GM19240 (cell line): Measurements from ENCODE around the gene ZNF775.

ENCODE experiments used
- DNase-seq: peaks from one replicate; pipeline ENCODE4 v3.0.0; 2011; ENCODE audit warnings: low spot score; ENCODE audit not compliant: insufficient read length

ZNF775 gene

DNA sequence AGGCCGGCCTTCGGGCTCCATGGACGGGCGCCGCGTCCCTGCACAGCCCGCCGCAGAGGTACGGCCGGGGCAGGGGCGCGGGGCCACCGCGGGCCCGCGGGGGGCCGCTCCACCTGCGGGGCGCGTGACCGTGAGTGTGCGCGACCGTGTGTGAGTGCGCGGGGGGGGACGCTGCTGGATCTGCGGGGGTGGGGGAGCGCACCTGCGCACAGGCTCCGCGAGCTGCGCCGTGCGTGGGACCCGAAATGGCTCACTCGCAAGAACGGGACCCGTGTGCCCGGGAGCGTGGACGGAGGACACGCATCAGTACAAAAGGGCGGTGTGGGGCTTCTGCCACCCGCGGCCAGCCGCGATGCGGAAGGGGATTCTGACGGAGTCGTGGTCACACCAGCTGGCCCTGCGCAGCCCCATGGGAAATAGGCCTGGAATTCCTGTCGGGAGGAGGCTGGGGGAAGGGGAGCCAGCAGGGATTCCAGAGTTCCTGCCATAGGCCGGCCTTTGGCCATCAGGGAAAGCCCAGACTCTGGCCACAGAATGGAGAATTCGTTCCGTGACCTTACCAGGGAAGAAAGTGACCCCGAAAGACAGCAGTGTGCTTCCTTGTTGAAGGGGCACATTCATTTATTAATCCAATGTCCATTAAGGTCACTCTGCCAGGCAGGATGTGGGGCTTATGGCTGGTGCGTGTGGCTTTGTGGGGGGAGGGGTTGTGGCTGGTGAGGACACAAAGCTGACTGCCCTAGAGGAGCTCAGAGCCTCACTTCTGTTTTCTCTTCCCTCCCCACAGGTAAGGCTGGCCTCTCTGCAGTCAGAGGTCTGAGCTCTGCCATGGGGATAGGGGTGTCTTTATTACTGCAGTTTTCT lies 10.0 kb upstream of the ZNF775 start:
- DNase-seq, result peak; percentile 80

DNA sequence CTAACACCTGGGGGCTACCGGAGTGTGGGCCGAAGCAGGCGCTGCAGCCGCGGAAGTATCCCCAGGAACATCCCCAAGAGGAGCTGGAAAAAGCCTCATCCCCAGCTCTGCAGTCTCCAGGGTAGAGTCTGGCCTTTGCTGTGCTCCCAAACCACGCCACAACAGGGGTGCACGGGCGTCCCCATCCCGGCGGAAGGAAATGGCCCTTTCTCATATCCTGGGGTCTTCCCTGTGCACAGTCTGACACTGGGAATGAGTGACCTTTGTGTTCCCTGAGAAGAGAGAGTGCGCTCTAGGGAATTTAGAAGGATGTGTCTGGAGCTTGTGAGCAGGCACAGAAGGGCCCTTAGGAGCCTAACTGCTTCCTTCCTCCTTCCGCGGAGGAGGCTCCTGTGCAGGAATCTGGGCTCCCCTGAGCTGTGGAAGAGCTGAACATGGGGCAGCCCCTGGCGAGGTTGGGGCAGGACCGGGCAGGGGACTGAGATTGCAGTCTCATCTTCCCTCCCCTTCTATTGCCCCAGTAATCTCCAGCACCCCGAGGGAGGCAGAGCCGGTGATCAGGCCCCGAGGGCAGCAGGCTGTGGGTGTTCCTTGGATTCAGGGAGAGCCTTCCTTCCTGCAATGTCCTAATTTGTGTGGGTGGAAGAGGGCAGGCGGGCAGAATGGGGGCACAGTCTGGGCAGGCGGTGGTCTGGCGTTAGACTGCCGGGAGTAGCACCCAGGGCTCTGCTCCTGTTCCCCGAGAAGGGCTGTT lies 9.2 kb upstream of the ZNF775 start:
- DNase-seq, result no peak

DNA sequence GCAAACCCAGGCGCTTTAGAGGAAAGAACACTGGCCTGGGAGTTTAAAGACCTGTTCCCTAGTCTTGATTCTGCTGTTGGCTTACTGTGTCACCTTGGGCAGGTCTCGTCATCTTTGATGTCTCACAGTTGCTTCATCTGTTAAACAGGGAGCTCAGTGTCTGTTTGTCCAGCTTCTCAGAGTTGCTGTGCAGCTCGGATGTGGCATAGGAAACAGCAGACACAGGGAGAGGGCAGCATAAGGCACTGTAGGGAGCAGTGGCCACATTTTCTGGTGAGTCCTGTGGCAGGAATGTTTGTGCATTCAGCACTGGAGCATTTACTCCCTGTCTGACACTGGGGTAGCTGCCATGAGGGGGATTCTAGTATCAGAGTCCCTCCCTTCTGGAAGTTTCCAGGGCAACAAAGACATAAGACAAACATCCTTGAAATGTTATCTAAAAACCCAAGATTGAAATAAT lies 8.5 kb upstream of the ZNF775 start:
- no peak for DNase-seq

DNA sequence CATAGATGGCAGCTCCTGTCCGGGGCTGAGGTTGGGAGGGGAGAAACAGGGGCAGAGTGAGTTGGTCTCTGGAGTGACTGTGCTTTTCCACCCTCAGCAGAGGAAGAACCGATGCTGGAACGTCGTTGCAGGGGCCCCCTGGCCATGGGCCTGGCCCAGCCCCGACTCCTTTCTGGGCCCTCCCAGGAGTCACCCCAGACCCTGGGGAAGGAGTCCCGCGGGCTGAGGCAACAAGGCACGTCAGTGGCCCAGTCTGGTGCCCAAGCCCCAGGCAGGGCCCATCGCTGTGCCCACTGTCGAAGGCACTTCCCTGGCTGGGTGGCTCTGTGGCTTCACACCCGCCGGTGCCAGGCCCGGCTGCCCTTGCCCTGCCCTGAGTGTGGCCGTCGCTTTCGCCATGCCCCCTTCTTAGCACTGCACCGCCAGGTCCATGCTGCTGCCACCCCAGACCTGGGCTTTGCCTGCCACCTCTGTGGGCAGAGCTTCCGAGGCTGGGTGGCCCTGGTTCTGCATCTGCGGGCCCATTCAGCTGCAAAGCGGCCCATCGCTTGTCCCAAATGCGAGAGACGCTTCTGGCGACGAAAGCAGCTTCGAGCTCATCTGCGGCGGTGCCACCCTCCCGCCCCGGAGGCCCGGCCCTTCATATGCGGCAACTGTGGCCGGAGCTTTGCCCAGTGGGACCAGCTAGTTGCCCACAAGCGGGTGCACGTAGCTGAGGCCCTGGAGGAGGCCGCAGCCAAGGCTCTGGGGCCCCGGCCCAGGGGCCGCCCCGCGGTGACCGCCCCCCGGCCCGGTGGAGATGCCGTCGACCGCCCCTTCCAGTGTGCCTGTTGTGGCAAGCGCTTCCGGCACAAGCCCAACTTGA lies 7.8 kb upstream of the ZNF775 start:
- DNase-seq, result no peak

DNA sequence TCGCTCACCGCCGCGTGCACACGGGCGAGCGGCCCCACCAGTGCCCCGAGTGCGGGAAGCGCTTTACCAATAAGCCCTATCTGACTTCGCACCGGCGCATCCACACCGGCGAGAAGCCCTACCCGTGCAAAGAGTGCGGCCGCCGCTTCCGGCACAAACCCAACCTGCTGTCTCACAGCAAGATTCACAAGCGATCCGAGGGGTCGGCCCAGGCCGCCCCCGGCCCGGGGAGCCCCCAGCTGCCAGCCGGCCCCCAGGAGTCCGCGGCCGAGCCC lies 7.2 kb upstream of the ZNF775 start:
- DNase-seq, result no peak

DNA sequence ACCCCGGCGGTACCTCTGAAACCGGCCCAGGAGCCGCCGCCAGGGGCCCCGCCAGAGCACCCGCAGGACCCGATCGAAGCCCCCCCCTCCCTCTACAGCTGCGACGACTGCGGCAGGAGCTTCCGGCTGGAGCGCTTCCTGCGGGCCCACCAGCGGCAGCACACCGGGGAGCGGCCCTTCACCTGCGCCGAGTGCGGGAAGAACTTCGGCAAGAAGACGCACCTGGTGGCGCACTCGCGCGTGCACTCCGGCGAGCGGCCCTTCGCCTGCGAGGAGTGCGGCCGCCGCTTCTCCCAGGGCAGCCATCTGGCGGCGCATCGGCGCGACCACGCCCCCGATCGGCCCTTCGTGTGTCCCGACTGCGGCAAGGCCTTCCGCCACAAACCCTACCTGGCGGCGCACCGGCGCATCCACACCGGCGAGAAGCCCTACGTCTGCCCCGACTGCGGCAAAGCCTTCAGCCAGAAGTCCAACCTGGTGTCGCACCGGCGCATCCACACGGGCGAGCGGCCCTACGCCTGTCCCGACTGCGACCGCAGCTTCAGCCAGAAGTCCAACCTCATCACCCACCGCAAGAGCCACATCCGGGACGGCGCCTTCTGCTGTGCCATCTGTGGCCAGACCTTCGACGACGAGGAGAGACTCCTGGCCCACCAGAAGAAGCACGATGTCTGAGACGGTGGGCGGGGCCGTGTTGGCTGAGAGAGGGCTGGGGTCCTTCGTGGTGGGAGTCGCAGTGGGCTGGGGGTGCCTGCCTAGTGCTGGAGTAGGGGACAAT lies 6.7 kb upstream of the ZNF775 start:
- no peak for DNase-seq

DNA sequence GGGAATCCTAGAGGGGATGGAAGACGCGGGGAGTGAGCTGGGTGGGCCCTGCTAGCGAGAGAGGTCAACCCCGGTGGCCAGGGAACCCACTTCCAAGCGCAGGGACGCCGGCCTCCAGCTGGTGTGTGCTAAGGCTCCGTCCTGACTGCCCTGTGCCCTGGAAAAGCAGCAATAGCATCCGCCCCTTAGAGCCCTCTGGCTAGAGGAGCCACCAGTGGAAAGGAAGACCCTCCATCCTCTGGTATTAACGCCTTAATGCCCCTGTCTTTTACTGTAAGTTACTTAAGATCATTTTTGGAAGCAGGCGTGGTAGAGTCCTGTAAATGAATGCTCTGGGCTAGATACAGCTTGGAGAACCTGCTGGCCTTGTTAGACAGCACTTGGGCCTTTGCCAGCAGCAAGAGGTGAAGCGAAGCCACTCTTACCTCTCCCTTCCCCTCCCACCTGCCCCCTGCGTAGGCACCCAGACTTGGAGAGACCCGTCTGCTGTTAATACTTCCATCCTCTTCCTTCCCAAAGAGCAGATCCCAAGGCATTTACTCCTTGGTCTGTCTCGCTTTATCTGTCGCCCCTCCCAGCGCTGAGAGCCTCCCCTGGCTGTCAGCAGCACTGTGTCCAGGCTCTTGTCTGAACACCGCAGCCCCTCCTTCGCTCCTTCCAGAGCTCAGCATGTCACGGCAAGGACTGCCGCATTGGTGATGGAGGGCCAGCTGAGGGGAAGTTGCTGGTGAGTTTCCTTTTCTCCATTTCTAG lies 5.9 kb upstream of the ZNF775 start:
- no peak for DNase-seq

DNA sequence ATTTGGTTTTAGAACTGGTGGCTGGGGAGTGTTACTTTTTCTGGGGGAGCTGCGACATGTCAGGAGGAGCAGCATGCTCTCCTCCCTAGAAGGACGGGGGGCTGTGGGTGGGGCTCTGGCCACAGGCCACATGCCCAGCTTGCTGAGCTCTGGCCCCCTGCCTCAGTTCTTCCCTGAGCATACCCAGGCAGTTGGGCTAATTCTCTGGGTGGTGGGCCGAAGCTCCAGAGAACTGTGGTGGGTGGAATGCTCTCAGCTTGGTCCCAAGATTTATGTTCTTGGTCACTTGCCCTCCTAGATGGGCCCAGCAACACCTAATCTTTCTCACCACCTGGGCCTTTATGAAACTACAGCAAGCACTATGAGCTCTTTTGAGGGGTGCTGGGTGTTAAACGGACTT lies 5.1 kb upstream of the ZNF775 start:
- no peak for DNase-seq

DNA sequence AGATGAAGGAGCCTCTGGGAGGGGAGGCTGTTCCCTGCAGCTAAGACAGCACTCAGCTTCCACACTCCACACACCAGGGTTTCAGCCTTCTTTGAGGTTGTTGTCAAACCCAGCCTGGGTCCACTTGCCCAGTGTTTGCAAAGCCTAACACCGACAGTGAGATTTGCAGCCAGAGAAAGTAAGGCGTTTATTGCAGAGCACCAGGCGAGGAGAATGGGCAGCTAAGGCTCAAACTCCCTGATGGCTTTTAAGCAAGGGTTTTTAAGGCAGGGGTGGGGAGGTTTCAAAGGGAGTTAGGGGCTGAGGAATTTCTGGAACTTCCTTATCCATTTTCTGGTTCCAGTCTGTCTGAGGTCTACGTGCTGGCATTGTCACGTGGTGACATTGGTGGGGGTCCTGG lies 4.7 kb upstream of the ZNF775 start:
- no peak for DNase-seq

DNA sequence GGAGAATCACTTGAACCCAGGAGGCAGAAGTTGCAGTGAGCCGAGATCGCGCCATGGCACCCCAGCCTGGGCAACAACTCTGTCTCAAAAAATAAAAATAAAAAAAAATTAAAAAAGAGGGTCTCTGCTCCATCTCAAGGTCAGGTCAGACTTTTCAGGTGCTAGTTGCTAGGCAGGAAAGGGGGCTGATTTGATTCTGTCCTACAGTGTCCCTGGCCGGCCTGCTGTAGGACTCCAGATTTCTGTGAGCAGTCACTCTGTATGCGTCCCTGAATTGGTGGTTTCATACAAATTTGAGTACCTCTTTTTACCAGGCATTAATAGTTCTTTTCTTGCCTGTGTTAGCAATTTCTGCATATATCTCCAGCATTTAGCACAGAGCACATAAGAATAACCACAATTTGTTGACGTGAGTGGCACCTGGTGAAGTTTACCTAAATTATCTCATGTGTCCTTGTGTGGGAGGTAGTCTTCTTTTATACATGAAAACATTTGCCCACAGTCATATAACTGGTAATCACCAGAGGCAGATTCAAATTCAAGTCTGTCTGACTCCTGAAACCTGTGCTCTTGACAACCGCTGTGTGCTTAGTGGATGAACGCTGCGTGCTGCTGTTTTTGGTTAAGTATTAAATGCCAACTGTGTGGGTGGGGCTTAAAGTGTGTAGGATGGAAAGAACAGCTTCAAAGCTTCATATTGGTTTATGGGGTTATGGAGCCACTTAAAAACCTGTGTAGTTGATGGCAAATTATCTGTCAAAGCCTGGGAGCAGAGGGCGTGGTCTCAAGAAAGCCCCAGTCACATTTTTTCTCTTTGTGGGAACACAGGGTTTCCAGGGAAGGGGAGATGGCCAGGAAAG lies 3.2 kb upstream of the ZNF775 start:
- DNase-seq, result no peak

DNA sequence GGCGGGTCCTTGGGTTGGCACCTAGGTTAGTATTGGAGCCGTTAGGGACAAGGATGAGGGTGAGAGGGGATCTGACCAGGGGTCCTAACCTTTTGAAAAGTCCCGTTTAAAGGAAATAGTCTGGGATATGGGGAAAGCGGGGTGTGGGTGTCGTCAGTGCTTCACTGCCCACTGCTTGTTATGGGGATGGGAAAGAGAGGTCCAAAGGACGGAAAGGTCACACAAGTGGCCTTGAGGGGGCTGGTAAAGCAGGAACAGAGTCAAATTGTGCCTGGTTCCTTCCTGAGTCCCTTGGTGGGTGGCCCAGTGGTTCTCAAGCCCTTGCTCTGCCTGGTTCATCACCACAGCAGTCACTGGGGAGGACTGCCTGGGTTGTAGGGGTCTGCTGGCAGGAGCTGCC lies 2.6 kb upstream of the ZNF775 start:
- no peak for DNase-seq

DNA sequence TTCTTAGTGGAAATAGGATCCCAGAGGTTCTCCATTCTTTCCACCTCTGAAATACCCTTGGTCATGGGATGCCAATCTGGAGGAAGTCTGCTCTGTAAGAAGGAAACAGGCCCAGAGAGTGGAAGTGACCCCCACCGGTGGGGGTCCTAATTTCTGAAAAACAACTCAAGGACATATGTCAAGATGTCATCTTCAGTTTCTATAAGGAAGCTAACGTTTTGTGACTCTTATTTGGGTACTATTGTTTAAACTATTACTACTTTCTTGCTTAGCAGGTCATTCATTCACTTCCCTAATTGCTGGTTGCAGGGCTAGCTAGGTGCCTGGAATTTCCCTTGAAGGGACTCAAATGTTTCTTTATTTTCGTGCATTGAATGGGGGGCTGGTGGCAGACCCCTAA lies 1.9 kb upstream of the ZNF775 start:
- DNase-seq, result no peak

DNA sequence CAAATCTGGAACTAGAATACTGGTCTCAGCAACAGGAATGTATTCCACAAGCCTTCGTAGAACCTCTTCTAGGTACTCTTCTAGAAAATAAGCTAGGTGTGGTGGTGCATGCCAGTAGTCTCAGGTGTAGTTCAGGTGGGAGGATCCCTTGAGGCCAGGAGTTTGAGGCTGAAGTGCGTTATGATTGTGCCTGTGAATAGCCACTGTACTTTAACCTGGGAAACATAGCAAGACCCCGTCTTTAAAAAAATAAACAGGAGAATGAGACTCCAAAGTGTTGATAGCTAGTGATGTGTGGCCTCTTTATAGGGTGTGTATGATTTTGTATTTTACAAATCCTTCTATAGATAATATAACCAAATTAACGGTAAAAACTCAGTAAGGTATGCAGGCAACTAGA lies 1.5 kb upstream of the ZNF775 start:
- no peak for DNase-seq

DNA sequence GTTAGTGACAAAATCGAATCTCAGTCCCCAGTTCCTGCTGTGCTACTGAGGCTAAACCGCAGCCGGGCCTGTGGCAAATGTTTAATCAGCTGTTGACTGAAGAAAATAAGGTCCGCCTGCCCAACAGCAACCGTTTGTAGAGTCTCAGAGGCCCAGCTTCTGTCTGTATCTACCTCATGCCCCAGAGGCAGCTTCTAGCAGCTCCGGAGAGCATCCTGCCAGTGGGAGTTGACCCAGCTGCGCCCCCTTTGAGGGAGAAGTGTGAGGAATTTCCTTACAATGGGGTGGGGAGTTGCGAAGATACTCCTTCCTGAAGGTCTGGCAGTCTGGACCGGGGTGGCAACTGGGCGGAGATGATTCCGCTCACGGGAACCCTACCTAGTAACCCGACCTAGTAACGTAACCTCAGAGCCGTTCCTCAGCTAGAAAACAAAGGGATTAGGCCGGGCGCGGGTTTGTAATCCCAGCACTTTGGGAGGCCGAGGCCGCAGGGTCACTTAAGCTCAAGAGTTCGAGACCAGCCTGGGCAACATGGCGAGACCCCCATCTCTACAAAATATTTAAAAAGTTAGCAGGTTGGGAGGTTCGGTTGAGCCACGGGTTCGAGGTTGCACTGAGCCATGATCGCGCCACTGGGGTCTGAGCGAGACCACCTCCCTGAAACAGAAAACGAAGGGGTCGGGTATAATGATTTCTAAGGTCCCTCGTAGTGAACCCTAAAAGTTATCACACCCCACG lies 846 bp upstream of the ZNF775 start:
- DNase-seq, result no peak

DNA sequence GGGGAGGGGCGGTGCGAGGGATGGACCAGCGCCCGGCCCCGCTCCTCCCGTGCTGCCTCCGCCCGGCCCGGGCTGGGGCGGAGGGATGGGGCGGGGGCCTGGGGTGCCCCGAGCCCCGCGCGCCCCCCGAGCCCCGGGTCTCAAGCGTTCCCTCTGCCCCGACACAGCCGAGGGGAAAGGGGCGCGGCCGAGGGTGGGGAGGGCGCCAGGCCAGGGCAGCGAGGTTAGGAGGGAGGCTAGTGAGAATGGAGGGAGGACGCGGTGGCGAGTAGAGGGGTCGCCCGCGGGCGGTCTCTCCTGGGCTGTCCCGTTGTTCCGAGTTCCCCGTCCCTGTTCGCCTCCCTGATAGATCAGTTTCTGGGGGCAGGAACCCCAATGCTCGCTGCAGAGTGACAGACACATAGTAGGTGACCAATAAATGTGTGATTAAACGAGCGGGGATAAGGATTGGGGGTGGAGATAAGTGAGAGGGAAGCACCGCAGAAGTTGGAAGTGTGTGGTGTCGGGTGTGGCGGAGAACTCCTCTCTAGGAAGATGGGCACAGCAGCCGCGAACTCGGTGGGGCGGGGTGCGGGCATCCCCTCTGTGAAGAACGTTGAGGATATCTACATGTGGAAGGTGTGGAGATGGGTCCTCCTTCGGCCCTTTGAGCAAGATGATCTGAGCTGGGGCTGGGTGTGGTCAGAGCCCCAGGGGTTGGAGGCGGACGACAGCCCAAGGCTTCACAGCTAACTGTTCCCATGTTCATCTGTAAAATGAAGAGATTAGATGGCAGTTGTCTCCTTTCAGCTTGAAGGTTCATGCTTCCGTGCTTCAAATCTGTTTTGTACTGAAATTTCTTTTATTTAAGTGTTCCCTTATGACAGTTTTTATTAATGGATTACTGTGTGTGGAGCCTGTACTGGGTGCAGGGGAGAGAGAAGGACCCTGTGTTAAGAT lies 580 bp downstream of the ZNF775 start:
- DNase-seq, result no peak

DNA sequence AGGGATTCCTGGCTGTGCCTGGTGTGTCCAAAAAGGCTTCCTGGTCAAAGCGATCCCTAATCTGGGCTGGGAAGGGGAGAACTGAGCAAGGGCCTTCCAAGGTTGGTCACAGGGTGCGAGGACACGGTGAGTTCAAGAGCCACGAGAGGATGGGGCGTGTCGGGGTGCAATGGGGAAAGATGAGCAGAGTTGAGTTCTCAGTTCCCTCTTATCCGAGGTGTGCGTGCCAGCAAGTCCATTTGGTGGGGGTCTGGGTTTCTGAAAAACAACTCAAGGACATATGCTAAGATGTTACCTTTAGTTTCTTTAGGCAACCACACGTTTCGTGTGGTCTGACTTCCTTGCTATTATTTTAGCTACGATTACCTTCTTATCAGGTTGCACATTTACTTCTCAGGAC lies 1.3 kb downstream of the ZNF775 start:
- DNase-seq, result no peak

DNA sequence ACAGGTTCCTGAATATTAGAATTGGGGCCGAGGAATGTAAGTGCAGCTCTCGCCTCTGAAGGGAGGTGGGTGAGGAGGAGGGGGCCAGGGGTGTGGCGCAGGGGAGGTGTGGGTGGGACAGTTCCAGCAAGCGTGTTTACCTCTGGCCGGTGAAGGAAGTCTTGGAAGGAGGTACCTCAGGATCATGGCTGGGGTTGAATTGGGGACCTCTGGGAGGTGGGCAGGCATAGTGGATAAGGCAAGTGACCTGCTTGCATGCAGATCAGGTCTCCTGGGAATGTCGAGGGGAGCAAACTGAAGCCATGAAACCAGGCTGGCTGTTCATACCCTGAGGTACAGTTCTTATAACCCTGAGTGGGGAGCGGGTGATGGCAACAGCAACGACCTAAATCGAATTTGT lies 2.0 kb downstream of the ZNF775 start:
- DNase-seq, result no peak

DNA sequence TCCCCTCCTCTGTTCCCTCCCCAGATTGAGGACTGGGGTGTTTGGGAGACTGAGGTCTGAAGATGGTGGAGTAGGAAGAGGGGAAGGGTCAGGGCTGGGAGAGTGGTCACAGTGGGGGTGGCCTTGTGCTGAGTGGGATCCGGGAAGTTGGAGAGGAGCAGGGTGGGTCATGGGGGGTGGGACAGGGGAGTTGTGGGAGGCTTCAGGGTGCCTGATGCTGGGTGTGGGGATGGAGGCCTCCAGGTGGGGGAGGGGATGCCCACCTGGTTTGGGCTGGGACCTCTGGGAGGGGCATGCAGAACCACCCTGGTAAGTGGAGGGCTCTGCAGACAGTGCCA lies 2.6 kb downstream of the ZNF775 start:
- no peak for DNase-seq
